GM18909 (cell line): ENCODE data around the gene REL.
"Not testable (repeated sequence)": the region's sequence is repeated elsewhere in the genome, so short reads cannot be mapped to it uniquely, and the experiment has no call there.

ENCODE experiments used
- ATAC-seq: cut with Tn5 transposase; IDR thresholded peaks from one replicate; pipeline ENCODE4 v1.9.1; 2021; ENCODE audit warnings: mild to moderate bottlenecking; ENCODE audit not compliant: unreplicated experiment, poor library complexity

Gene REL

DNA sequence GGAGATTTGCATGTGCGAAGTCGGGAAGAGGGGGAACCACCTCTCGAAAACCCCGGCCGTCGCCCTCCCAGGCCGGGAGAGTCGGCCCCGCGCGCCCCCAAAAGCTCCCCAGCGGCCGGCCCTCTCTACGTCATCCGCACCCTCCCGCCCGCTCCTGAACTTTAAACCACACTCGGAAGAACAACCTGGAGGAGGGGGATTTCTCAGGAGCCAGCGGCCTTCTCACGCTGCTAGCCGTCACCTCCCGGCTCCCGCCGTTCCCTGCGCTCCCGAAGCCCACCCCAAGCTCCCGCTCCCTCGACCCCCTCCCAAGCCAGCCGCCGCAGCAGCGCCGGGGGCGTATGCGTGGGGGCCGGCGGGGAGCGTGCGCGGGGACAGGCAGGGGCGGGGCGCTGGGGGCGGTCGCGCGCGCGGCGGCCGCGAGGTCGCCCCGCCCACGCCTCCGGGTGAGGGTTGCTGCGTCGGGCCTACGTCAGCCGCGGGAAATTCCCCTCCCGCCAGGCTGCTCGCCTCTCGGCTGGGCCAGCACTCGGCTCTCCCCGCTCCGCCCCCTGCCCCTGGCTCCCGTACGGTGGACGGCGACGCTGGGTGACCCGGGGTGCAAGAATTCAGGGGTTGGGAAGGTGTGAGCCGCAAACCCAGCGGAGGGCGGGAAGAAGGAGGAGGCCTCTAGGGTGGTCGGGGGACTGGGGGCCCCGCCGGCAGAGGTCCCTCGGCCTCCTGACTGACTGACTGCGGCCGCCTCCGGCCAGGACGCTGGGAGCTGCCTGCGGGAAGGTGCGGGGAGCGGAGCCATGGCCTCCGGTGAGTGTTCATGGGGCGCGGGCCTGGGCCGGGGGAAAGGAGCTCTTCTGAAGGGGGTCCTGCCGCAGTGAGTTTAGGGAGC is at the start of gene REL:
TSS of gene REL (plus strand) at position 528 of the 886 bp plus-strand sequence. CDS start at position 795, 267 bp downstream.
- peak; percentile 84 for ATAC-seq

DNA sequence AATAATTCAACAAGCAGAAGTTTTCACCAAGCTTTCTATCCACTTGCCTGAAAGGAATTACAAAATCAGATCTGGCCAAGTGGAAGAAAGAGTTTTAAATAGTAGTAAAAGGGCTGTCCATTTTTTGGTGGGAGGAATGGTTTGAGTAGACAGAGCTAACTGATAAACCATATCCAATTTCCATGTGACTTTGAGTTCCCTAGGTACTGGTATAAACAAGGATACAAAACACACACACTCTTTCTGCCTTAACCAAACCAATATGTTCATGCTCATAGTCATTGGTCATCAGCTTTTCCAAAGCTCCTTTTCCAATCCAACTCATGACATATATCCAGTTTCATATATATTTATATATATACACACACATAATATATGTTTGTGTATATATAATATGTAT is 49.5 kb upstream of the REL start:
- ATAC-seq, result no peak

DNA sequence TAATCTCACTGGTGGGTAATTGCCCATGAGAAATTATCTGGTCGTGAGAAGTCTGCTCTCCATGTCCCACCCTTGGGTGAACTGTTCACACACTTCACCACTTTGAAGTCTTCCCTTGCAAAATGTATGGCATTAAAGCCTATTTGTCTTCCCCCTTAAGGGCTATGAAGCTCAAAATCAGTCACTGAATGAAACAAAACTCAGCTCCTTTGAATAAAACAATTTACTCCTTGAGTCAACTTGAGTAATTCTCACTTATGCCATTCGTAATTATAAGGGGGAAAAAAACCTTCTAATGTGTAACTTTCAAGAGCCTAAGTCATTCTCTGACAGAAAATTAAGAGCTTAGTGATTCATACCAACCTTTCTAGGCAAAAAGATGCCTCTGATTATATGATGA is 48.8 kb upstream of the REL start:
- ATAC-seq, result no peak

DNA sequence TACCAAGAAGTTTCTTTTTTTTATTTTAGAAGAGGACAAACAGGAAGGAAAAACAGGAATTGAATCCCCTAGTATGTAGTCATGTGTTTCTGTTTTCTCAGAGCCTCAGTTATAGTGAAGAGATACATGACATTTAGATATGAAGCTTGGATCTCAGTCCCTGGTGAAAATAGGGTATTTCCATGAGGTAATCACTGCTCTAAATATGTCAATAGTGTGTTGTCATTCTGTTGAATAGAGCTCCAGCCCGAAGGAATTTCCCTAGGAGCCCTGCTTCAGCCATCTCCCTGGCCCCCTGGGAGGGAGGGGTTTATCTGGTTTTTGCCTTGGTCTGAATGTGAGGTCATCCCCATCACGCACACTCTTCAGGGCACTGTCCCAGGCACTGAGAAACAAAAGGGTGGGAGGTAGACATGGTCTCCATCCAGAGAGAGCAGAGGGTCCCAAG is 47.1 kb upstream of the REL start:
- ATAC-seq, result peak; percentile 44

DNA sequence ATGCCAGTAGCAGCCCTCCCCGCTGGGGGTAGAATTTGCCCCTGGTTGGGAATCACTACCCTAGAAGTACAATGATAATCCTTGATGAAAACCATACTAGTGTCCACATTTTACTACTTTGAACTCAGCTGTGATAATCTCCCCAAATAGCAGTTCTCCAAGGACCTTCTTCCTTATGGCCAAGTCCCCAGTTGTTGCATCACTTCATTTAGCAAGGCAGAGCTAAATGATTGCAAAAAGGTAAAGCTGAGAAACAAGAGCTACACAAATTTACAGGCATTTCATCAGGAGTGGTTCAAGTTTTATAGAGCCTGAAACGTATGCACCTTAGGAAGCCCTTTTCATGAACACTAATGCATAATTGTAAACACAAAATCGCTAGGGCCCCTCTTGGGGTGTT is 44.9 kb upstream of the REL start:
- ATAC-seq, result no peak

DNA sequence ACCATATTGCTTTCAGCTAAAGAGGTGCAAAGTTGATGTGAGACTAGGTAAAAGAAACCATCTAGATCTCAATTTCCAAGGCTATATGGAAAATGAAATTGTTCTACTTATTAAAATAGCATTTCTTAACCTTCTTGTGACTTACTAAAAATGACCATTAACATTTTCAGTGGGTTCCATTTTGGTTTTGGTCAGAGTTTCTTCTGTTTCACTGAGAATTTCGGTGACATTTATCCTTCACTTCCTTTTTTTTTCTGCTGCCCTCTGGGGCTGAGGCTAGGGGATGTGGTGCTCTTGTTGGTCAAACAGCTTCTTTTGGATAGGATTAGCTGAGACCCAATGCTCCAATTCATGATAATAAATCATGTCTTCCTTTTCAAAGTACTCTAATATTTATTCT is 44.3 kb upstream of the REL start:
- peak; percentile 28 for ATAC-seq

DNA sequence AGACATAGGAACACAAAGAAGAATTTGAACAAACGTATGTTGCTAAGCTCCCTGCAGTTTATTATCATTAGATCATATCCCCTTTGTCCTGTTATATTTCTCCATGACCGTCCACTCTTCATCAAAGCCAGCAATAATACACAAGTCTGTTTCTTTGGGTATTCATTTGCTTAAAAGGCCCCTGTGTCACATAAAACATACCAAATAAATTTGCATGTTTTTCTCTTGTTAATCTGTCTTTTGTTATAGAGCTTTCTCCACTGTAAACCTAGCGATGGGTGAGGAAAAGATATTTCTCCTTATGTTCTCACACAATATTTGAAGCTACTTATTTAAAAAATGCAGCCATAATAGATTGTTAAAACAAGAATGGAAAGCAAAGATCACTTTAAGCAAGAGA is 42.9 kb upstream of the REL start:
- ATAC-seq, result no peak

DNA sequence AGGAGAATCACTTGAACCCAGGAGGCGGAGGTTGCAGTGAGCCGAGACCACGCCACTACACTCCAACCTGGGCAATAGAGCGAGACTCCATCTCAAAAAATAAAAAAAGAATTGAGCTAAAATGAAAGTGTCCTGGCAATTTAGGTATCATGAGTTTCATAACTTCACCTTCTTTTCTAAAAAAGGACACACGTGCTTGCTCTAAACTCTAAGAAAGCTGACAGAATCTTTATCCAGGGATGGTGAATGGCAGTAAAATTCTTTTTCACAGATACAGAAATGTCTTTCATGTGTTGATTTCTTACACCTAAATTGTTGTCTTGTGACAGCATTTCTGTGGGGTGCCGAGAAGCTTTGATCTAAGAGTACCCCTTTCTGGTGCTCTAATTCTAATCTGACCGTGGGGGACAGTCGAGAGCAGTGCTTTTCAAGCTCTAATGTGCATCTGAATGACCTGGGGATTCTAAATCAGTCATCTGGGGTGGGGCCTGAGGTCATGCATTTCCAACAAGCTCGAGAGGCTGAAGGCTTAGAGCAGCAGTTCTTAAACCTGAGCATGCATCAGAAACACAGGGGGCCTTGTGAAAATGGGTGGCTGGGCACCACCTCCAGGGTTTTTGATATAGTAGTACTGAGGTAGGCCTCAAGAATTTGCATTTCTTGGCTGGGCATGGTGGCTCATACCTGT is 42.1 kb upstream of the REL start:
- peak; percentile 48 for ATAC-seq

DNA sequence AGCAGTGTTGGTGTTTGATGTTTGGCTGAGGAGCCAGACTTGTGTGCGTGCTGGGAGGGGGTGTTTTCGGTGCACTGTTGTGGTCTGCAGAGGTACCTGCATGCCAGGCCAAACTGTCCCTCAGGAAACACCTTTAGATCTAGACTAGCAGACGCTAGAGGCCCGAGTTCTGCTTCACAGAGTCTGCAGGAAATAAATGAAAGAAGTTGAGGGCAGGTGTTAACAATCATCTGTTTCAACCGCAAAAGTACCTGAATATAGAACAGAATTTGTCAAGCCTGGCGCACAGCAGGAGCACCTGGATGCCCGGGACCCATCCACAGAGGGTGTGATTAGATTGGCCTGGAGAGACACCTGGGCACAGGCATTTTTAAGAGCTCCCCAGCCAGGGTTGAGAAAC is 40.5 kb upstream of the REL start:
- peak; percentile 59 for ATAC-seq

DNA sequence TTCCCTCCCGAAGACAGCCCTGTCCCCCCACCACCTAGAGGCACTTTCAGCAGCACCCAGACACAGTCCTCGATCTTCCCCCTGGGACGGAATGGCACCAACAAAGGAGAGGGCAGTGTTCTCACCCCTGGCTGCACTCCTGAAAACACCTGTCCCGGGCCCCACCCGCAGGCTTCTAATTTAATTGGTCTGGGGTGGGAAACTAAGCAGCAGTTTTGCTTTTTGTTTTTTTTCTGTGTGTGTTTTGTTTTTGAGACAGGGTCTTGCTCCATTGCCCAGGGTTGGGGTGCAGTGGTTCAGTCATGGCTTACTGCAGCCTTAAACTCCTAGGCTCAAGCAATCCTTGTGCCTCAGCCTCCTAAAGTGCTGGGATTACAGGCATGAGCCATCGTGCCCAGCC is 38.4 kb upstream of the REL start:
- ATAC-seq, result no peak

DNA sequence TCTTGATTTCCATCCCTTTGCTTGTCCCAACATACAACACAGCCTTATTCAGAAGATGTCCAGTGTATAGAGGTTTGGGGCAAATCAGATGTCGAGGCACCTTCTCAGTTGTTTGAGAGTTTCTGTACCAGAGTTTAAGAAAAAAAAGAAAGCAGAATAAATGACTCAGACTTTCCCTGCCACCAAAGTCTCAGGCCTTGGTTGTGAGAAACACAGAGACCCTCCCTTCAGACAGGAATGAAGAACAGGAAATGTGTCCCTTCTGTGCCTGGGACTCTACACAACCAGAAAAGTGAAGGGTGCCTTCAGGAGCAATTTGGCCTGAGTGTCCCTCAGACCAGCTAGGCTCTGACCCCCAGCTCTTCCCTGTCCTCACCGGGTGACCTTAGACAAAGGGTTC is 37.3 kb upstream of the REL start:
- ATAC-seq, result no peak

DNA sequence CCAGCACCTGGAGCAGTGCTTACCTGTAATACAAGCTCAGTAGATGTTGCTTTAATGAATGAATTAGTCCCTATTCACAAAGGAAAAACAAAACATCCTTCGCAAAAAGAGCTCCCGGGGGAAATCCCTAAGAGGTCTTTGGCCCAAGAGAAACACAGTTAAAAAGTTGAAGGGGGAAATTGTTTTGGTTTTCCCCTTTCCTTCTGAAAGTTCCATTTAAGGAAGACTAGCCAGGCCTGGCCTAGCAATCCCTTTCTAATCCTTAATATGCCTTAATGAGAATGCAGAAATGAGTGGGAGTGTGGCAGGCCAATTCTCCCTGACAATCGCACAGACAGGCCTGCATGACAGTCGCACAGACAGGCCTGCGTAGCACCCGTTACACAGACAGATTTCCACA is 33.5 kb upstream of the REL start:
- ATAC-seq, result no peak

DNA sequence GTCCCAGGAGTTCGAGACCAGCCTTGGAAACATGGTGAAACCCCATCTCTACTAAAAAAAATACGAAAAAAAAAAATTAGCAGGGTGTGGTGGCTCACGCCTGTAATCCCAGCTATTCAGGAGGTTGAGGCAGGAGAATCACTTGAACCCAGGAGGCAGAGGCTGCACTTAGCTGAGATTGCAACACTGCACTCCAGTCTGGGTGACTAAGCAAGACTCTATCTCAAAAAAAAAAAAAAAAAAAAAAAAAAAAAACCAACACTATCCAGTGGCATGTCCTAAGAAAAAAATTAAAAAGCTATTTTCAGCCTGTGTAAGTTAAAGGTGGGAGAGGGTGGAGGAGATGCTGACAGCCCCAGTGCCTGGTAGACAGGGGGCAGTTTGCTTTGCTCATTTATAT is 32.2 kb upstream of the REL start:
- ATAC-seq, result no peak

DNA sequence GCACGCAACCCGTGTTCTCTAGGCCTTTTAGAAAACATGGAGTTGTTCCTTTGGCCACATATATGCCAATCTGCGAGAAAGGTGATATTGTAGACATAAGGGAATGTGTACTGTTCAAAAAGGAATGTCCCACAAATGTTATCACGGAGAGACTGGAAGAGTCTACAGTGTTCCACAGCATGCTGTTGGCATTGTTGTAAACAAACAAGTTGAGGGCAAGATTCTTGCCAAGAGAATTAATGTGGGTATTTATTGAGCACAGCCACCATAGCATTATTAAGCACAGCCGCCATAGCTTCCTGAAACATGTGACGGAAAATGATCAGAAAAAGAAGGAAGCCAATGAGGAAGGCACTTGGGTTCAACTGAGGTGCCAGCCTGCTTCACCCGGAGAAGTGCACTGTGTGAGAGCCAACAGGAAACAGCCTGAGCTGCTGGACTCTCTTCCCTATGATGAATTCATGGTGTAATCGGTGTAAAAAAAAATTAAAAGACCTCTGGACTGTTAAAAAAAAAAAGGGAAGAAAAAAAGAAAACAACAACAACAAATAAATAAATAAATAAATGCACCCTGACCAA is 29.0 kb upstream of the REL start:
- ATAC-seq, result no peak

DNA sequence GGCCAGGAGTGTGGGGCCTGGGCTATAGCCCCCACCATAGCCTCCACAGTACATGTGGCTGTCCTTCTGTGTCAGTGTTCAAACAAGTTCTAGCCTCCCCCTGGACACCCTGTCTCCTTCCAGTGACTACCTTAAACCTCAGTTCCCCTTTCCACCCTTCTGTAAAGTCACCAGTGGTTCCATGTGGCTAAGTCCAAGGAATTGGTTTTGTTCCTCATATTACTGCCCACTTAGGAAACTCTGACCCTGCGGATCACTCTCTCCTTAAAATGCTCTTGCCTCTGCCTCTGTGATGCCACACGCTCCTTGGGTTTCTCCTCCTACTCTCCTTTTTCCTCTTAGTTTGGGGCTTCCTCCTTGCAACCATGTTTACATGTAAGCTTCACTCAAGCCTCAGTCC is 27.8 kb upstream of the REL start:
- no peak for ATAC-seq

DNA sequence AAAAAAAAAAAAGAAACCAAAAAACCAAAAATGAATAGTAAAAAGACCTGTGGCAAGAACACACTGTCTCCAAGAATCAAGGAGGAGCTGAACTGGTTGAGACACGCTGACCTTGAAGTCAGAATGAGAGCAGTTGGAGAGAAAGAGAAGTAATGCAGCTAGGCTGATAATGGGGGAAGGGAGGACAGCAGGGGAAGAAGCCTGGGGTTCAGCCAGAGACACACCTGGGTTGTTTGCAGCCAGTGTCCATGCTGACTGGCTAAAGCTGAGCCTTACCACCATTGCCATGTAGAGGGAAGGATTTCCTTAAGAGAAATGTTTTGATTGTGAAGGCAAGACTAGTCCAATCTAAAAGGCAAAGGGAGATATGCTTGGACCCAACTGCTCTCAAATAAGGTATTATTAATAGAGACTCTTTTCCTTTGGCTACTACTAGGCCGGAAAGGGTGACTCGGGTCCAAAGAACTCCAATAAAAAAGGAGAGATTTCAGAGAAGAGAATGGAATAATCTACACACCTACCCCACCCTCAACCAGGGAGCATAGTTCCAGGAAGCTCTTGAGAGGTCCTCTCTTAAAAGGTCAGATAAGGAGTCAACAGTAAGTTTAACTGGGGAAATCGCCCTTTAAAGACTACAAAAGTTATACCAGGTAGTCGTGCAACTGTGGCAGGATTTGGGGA is 25.2 kb upstream of the REL start:
- no peak for ATAC-seq

DNA sequence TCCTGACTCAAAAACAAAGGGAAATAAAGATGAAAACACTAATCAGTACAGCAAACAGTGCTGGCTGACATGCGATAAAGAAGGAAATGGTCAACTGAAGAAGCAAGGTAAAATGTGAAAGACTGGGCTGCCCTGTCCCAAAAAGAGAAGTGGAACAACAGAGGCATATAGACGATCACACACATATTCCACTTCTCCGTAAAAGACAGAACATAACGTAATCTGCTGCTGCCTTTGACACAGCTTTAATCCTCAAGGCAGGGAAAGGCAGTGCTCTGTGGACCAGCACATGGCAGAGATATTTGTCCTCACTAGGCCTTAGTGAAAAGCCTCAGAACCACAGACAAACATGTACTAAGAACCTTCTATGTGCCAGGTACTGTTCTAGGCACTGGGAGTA is 24.3 kb upstream of the REL start:
- ATAC-seq, result no peak

DNA sequence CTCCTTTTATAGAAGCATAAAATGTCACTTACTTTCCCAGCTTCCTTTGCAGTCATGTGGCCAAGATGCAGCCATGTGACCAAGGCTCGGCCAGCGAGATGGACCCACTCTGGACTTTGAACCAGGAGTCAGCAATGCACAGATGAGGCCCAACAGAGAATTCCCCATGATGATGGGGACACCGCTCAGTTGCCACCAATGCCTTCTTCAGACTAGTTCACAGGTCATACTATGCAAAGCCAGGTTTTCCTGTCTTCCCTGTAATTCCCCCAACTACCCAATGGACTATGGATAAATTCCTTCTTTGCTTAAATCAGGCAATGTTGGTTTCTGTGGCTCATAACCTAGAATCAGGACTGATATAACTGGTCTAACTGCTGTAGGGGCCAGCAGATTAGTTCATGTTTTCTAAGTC is 22.5 kb upstream of the REL start:
- no peak for ATAC-seq

DNA sequence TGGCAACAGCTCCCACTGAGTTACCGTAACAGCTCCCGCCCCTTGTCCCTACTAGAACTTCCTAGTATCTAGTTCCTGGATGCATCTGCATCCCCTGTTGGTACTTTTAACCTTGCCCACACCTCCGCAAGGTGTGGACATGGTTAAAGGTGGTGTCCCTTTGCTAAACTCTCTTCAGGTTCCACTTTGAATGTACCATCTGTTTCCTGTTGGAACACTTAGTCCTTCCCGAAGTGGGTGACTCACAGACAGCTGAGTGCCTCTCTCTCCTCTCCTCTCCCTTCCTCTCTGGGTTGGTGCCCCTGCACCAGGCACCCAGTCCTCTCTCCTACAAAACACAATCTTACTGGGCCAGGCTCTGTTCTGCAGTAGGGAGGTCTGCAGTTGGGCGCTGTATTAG is 19.6 kb upstream of the REL start:
- ATAC-seq, result no peak

DNA sequence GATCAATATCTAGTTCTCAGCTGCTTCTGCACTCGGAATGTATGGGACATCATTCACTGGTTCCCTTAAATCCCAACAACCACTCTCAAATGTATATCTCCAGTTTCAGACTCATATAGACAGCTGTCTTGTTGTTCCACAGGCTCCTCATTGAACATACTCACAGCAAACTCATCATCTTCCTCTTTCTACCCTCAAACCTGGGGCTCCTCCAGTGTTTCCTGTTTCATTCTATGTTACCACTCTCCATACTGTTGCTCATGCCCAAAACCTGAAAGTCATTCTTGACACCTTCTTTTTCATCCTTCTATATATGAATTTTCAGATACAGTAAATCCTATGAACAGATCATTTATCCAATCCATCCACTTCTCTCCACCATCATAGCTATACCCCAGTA is 18.7 kb upstream of the REL start:
- no peak for ATAC-seq

DNA sequence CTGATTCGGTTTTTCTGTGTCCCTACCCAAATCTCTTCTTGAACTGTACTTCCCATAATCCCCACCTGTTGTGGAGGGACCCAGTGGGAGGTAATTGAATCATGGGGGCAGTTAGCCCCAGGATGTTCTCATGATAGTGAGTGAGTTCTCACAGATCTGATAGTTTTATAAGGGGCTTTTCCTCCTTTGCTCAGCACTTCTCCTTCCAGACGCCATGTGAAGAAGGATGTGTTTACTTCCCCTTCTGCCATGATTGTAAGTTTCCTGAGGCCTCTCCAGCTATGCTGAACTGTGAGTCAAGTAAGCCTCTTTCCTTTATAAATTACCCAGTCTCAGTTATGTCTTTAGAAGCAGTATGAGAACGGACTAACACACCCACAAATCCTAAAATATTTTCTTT is 16.0 kb upstream of the REL start:
- not testable (repeated sequence) for ATAC-seq
